ENCODE data around the gene ILK. TPM values are rescaled to one million over a fixed set of nuclear protein-coding genes. Genes with fewer than 3 reads are reported as not detected.

ILK gene
- total RNA-seq, 1 experiment from 2014 or later, result 69.7 TPM

- POLR2A ChIA-PET (ENCODE audit: unreplicated experiment), result no interaction called here
- no peak for TF ChIP-seq CTCF (conservative IDR thresholded peaks at IDR 0.05)
- no peak for TF ChIP-seq EZH2 (IDR thresholded peaks at IDR 0.05; ENCODE audit: low read depth)
- no peak overlapping the region for H3K27ac ChIP-seq
- H3F3A ChIP-seq (ENCODE audit: insufficient read depth, low read depth), result no peaks in the 10 kb centered on the region
- no peak for DNase-seq
- no peaks in the 10 kb centered on the region for H3K9me3 ChIP-seq (ENCODE audit: insufficient read depth, low read depth)
- H3K79me2 ChIP-seq (ENCODE audit: low read depth), result peaks cover 22% of the 10 kb centered on the region
- CTCF ChIA-PET, result no interaction called here
- BruUV-seq (replicated peaks), result no TSS peak
- no peak overlapping the region for H3K4me2 ChIP-seq
- no peak overlapping the region for H2AFZ ChIP-seq
- no peaks in the 10 kb centered on the region for H3K9me2 ChIP-seq (ENCODE audit: insufficient read depth)
- intact Hi-C loops (cut with micrococcal nuclease; ENCODE audit: unreplicated experiment), result no loop called here
- 0 out of 2 replicates have a peak, but pooled peaks cover 6% of the 10 kb centered on the region for H3K36me3 ChIP-seq (ENCODE audit: low read depth)
- H3K4me3 ChIP-seq, result no peak overlapping the region
- H4K20me1 ChIP-seq (ENCODE audit: insufficient read depth), result no peaks in the 10 kb centered on the region
- H3K27me3 ChIP-seq (ENCODE audit: insufficient read depth, low read depth), result no peaks in the 10 kb centered on the region
- no peaks in the 10 kb centered on the region; the same call in 1 of the 2 replicates for H3K4me1 ChIP-seq (replicated peaks; ENCODE audit: insufficient read depth)
These were observed 5.0 kb upstream of the ILK start for GRCh38 chr11:6598555-6598954.

GRCh38 chr11:6599449-6599848 is 4.1 kb upstream of the ILK start:
- no peak for TF ChIP-seq CTCF (conservative IDR thresholded peaks at IDR 0.05)
- no peak for TF ChIP-seq EZH2 (IDR thresholded peaks at IDR 0.05; ENCODE audit: low read depth)
- intact Hi-C loops (cut with micrococcal nuclease; ENCODE audit: unreplicated experiment), result no loop called here
- H3K9me2 ChIP-seq (ENCODE audit: insufficient read depth), result no peaks in the 10 kb centered on the region
- H3K4me2 ChIP-seq, result no peak overlapping the region
- H3K4me3 ChIP-seq, result no peak overlapping the region
- H2AFZ ChIP-seq, result no peak overlapping the region
- H3K79me2 ChIP-seq (ENCODE audit: low read depth), result peaks cover 30% of the 10 kb centered on the region
- ChIA-PET POLR2A (ENCODE audit: unreplicated experiment) (interaction anchor here (0.6 kb wide), 1 partner anchor 81 kb away, joined by 3 read pairs; no protein-coding TSS in a partner anchor), CTCF (no interaction called here)
- no peaks in the 10 kb centered on the region for H3F3A ChIP-seq (ENCODE audit: insufficient read depth, low read depth)
- 0 out of 2 replicates have a peak, but pooled peaks cover 6% of the 10 kb centered on the region for H3K36me3 ChIP-seq (ENCODE audit: low read depth)
- H3K27me3 ChIP-seq (ENCODE audit: insufficient read depth, low read depth), result no peaks in the 10 kb centered on the region
- no TSS peak for BruUV-seq (replicated peaks)
- no peak overlapping the region for H3K27ac ChIP-seq
- no peaks in the 10 kb centered on the region for H4K20me1 ChIP-seq (ENCODE audit: insufficient read depth)
- peaks cover 1% of the 10 kb centered on the region; the same call in 1 of the 2 replicates for H3K4me1 ChIP-seq (replicated peaks; ENCODE audit: insufficient read depth)
- no peaks in the 10 kb centered on the region for H3K9me3 ChIP-seq (ENCODE audit: insufficient read depth, low read depth)
- DNase-seq, result no peak

GRCh38 chr11:6599881-6600390 is 3.6 kb upstream of the ILK start:
- intact Hi-C loops (cut with micrococcal nuclease; ENCODE audit: unreplicated experiment), result loop anchor here (5.0 to 10.0 kb wide), 2 partner anchors 125 to 208 kb away; partner anchors contain the start of genes SMPD1 and TRIM3
- Histone ChIP-seq H3K4me2 (no peak overlapping the region), H3K27ac (no peak overlapping the region), H3K9me2 (ENCODE audit: insufficient read depth) (no peaks in the 10 kb centered on the region), H3K36me3 (ENCODE audit: low read depth) (0 out of 2 replicates have a peak, but pooled peaks cover 6% of the 10 kb centered on the region), H3K4me3 (no peak overlapping the region), H2AFZ (no peak overlapping the region), H4K20me1 (ENCODE audit: insufficient read depth) (no peaks in the 10 kb centered on the region), H3K9me3 (ENCODE audit: insufficient read depth, low read depth) (no peaks in the 10 kb centered on the region), H3K27me3 (ENCODE audit: insufficient read depth, low read depth) (no peaks in the 10 kb centered on the region), H3F3A (ENCODE audit: insufficient read depth, low read depth) (no peaks in the 10 kb centered on the region), H3K79me2 (ENCODE audit: low read depth) (peaks cover 35% of the 10 kb centered on the region), H3K4me1 (replicated peaks; ENCODE audit: insufficient read depth) (peaks cover 6% of the 10 kb centered on the region)
- TF ChIP-seq EZH2 (IDR thresholded peaks at IDR 0.05; ENCODE audit: low read depth) (no peak), CTCF (conservative IDR thresholded peaks at IDR 0.05) (no peak)
- BruUV-seq (replicated peaks), result no TSS peak
- ChIA-PET POLR2A (ENCODE audit: unreplicated experiment) (interaction anchor here (0.6 kb wide), 1 partner anchor 81 kb away, joined by 3 read pairs; no protein-coding TSS in a partner anchor), CTCF (no interaction called here)
- no peak for DNase-seq

All from PC-9 (cell line).